Colonic mucosa (tissue), 4 donors: ENCODE measurements around the gene FBLN1. TPM values are rescaled to one million over a fixed set of nuclear protein-coding genes. Genes with fewer than 3 reads are reported as not detected.
"Not testable (repeated sequence)": the region's sequence is repeated elsewhere in the genome, so short reads cannot be mapped to it uniquely, and the experiment has no call there.

Experiments used
- DNase-seq: peaks from one replicate; pipeline ENCODE4 v3.0.0-alpha.2; 2020
- H3K27ac ChIP-seq: fragments of 200-600 bp; one replicate; pipeline ENCODE4 v1.8.0; 2021
- H3K27me3 ChIP-seq: fragments of 200-600 bp; one replicate; pipeline ENCODE4 v1.8.0; 2021
- H3K36me3 ChIP-seq: fragments of 200-600 bp; one replicate; pipeline ENCODE4 v1.8.0; 2021
- H3K4me1 ChIP-seq: fragments of 200-600 bp; one replicate; pipeline ENCODE4 v1.8.0; 2021; ENCODE audit warnings: mild to moderate bottlenecking
- H3K4me3 ChIP-seq: fragments of 200-600 bp; one replicate; pipeline ENCODE4 v1.8.0; 2021
- H3K9ac ChIP-seq, 2 donors: one replicate each; pipeline ENCODE4 v1.7.0; 2013; ENCODE audit warnings: control low read depth in 2 of 2, low read depth in 2 of 2, low read length in 2 of 2
- H3K9me3 ChIP-seq: fragments of 200-600 bp; one replicate; pipeline ENCODE4 v1.8.0; 2021
- intact Hi-C: fragments of 100-400 bp; cut with DNase I; formaldehyde crosslinking; loops from one replicate; pipeline ENCODE4 v1.14.1; 2022
- total RNA-seq, 2 donors: library from RNA; stranded (reverse); fragmentation: NEBNext Ultra II Directional in 1 of 2; extraction: Animal tissue kit (Norgen Biotek cat#: 25700) in 1 of 2; gene quantifications; one replicate each; pipeline ENCODE4 v1.2.1, GENCODE V29; 2021
- TF ChIP-seq, protein P1 (sequence below): fragments of 200-600 bp; IDR thresholded peaks from one replicate; pipeline ENCODE4 v1.8.0; 2022; ENCODE audit warnings: antibody characterized with exemption, mild to moderate bottlenecking
- donor health status: healthy.
- donor health status: DM: no; HTN: no; CAD: no.
- donor health status: DM: no; HTN: no; CAD: no.

FBLN1 gene
- total RNA-seq, 2 donors from 2014 or later, result 41.6 to 65.5 TPM

DNA sequence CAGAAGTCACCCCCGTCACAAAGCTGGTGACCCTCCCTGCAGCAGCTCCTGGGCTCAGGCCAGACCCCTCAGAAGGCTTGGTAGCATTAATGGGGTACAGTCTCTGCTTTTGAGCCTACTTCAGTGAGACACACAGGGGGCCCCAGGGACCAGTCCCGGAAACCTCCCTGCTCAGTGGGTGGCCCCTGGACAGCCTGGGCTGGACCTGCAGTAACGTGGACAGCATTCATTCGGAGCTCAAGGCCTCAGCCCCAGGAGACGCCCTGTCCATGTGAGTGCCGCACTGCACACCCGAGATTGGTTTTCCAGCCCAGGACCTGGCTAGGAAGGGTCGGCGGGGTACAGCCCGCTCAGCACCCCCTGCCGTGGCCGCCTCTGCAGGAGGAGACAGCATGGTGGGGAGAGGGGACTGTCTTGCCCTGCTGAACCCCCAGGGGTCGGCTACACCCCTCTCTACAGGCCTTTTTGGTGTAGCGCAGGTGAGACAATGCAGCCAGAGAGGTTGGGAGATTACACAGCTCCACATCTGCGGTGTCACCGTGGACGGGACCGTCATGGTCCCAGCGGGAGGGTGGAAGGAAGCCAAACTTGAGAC lies 83.4 kb downstream of the FBLN1 start:
- H3K9ac ChIP-seq, result no peak overlapping the region
- H3K27me3 ChIP-seq, result no peaks in the 10 kb centered on the region
- H3K4me3 ChIP-seq, result no peak overlapping the region
- no peaks in the 10 kb centered on the region for H3K9me3 ChIP-seq
- no peak overlapping the region for H3K27ac ChIP-seq
- no peaks in the 10 kb centered on the region for H3K36me3 ChIP-seq
- intact Hi-C loops, result no loop called here
- no peaks in the 10 kb centered on the region for H3K4me1 ChIP-seq
- TF ChIP-seq, protein P1, sequence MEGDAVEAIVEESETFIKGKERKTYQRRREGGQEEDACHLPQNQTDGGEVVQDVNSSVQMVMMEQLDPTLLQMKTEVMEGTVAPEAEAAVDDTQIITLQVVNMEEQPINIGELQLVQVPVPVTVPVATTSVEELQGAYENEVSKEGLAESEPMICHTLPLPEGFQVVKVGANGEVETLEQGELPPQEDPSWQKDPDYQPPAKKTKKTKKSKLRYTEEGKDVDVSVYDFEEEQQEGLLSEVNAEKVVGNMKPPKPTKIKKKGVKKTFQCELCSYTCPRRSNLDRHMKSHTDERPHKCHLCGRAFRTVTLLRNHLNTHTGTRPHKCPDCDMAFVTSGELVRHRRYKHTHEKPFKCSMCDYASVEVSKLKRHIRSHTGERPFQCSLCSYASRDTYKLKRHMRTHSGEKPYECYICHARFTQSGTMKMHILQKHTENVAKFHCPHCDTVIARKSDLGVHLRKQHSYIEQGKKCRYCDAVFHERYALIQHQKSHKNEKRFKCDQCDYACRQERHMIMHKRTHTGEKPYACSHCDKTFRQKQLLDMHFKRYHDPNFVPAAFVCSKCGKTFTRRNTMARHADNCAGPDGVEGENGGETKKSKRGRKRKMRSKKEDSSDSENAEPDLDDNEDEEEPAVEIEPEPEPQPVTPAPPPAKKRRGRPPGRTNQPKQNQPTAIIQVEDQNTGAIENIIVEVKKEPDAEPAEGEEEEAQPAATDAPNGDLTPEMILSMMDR, result no peak
- DNase-seq, result no peak

DNA sequence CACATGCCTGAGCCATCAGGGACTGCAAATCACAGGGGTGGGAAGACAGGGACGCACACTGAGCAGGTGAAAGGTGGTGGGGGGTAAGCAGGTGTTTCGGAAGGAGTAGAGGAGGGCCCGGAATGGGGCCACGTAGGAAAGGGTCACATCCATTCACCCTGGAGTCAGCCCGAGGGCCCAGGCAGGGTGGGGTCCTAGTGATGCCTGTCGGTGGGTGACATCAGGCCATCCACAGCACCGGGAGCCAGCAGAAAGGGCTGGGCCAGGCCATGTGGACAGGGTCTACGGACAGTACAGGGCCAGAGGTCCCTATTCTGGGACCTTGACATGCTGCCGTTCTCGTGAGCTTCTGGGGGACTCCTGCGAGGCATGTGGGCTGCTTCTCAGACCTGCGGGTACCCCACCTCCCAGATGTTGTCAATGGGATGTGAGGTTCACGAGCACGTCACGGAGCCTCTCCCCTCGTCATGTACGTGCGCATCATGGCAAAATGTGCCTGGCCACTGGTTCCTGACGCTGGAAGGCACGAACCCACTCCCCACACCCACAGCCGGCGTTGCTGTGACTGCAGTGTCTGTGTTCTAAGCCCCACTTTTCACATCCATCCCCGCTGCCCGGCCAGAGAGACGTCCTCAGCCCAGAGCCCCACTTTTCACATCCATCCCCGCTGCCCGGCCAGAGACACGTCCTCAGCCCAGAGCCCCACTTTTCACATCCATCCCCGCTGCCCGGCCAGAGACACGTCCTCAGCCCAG lies 84.1 kb downstream of the FBLN1 start:
- intact Hi-C loops, result no loop called here
- Histone ChIP-seq H3K4me1 (no peaks in the 10 kb centered on the region), H3K27me3 (no peaks in the 10 kb centered on the region), H3K4me3 (no peak overlapping the region), H3K9me3 (no peaks in the 10 kb centered on the region), H3K36me3 (no peaks in the 10 kb centered on the region), H3K9ac (no peak overlapping the region), H3K27ac (no peak overlapping the region)
- TF ChIP-seq, protein P1, result no peak
- DNase-seq, result no peak

GRCh38 chr22:45587638-45588505 lies 85.2 kb downstream of the FBLN1 start:
- no peak overlapping the region for H3K4me3 ChIP-seq
- intact Hi-C loops, result no loop called here
- TF ChIP-seq, protein P1, result no peak
- no peak overlapping the region for H3K27ac ChIP-seq
- no peaks in the 10 kb centered on the region for H3K4me1 ChIP-seq
- DNase-seq, result no peak
- no peaks in the 10 kb centered on the region for H3K36me3 ChIP-seq
- no peak overlapping the region for H3K9ac ChIP-seq
- no peaks in the 10 kb centered on the region for H3K27me3 ChIP-seq
- no peaks in the 10 kb centered on the region for H3K9me3 ChIP-seq

DNA sequence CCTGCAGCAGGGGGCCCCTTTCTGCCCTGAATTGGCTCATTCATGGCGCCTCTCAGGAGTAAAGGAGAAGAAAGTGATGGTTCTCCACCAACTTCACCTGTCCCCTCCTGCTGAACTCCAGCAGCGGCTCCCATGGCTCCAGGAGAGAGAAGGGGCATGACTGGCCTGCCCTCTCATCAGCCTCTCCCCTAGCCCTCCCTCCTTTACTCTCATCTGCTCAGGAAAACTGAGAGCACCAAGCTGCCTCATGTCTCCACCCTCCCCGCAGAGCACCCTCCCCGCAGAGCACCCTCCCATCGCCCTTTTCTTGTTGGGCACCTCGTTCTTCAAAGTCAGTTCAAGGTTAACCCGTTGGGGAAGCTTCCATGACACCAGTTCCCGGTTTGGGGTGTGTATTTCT lies 86.9 kb downstream of the FBLN1 start:
- Histone ChIP-seq H3K4me3 (no peak overlapping the region), H3K27me3 (no peaks in the 10 kb centered on the region), H3K9me3 (no peaks in the 10 kb centered on the region), H3K27ac (no peak overlapping the region), H3K4me1 (no peaks in the 10 kb centered on the region), H3K36me3 (no peaks in the 10 kb centered on the region), H3K9ac (no peak overlapping the region)
- TF ChIP-seq, protein P1, result no peak
- DNase-seq, result no peak
- intact Hi-C loops, result no loop called here

DNA sequence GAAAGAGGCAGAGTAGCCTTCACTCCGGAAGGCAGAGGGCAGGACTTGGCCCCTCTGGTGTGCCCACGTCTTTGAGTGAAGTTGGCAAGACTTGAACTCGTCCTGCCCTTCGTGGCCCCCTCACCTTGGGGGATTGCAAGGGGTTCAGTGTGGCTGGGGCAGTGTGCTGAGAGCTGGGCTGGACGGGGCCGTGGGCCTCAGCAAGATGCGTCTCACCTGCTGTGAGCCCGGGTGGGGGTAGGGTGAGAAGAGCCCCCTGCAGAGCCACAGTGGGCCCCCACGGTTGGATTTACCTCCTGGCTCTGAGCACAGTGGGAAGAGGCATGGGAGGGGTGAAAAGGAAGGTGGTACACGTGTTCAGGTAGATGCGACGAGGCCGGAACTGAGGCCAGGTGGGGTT lies 87.6 kb downstream of the FBLN1 start:
- TF ChIP-seq, protein P1, result no peak
- intact Hi-C loops, result no loop called here

GRCh38 chr22:45591633-45592213 lies 89.0 kb downstream of the FBLN1 start:
- H3K9me3 ChIP-seq, H3K27ac ChIP-seq, H3K4me3 ChIP-seq, H3K36me3 ChIP-seq, H3K27me3 ChIP-seq, H3K9ac ChIP-seq, intact Hi-C loops, DNase-seq, H3K4me1 ChIP-seq: not testable (repeated sequence)

More for the DNA sequence above, 87.6 kb downstream of the FBLN1 start:
- DNase-seq, result no peak
- Histone ChIP-seq H3K36me3 (no peaks in the 10 kb centered on the region), H3K27ac (no peak overlapping the region), H3K9me3 (no peaks in the 10 kb centered on the region), H3K4me3 (no peak overlapping the region), H3K4me1 (no peaks in the 10 kb centered on the region), H3K9ac (no peak overlapping the region), H3K27me3 (no peaks in the 10 kb centered on the region)
